ENCODE measurements around the gene CACFD1.
"Not testable (repeated sequence)": the region's sequence is repeated elsewhere in the genome, so short reads cannot be mapped to it uniquely, and the experiment has no call there.

CACFD1 gene

GRCh38 chr9:133441571-133441970 lies 18.2 kb upstream of the CACFD1 start:
- DNase-seq: no peak

DNA sequence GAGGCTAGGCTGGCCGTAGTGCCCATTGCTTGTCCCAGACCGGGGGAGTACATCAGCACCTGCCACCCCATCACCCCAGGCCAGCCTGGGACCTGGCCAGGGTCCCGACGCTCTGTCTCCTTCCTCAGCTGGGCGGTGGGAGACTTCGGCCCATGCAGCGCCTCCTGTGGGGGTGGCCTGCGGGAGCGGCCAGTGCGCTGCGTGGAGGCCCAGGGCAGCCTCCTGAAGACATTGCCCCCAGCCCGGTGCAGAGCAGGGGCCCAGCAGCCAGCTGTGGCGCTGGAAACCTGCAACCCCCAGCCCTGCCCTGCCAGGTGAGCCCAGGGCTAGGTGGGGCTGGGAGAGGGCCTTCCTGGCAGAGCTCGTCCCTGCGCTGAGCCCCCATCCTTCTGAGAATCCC lies 16.5 kb upstream of the CACFD1 start:
- DNase-seq: no peak

GRCh38 chr9:133443982-133444381 lies 15.8 kb upstream of the CACFD1 start:
- DNase-seq: no peak

DNA sequence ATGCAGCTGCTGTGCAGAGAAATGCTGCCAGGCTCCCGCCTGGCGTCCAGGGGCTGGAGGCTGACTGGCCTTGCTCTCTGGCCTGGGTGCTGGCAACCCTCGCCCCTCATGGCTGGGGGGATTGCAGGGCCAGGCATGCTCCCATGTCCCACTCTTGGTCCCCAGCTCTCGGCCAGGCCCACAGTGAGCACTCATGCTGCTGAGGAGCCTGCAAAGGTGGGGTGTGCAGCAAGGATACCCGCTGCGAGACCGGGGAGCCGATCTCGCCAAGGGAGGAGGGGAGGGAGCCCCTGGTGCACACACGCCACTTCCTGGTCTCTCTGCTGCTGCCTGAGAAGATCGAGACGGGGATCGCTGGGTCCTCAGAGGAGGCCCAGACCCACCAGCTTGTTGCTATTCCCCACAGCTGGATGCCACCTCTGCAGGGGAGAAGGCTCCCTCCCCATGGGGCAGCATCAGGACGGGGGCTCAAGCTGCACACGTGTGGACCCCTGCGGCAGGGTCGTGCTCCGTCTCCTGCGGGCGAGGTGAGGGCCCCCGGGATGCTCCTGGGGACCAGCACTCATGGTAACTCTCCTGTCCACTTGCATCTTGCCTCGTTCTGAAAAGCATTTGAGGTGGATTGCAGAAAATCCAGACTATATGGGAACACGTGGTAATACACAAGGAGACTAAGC lies 14.3 kb upstream of the CACFD1 start:
- no peak for DNase-seq

- DNase-seq: no peak
These were observed 11.2 kb upstream of the CACFD1 start for GRCh38 chr9:133448487-133448972.

- no peak for DNase-seq
These were observed 10.0 kb upstream of the CACFD1 start for GRCh38 chr9:133449760-133450159.

DNA sequence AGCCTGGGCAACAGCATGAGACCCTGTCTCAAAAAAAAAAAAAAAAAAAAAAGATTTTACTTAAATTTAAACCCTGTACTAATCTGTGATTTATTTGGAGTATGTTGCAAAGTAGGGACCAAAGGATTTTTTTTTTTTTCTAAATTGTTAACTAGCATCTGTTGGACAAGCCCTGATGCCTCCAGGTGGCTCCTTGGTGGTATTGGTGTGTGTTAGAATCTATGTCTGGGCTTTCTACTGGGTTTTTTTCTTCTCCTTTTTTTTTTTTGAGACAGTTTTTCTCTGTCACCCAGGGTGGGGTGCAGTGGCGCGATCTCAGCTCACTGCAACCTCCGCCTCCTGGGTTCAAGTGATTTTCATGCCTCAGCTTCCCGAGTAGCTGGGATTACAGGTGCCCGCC lies 7.9 kb upstream of the CACFD1 start:
- not testable (repeated sequence) for DNase-seq

- DNase-seq: no peak
These were observed 7.2 kb upstream of the CACFD1 start for GRCh38 chr9:133452562-133452961.

- no peak for DNase-seq
These were observed 6.1 kb upstream of the CACFD1 start for GRCh38 chr9:133453651-133454050.

DNA sequence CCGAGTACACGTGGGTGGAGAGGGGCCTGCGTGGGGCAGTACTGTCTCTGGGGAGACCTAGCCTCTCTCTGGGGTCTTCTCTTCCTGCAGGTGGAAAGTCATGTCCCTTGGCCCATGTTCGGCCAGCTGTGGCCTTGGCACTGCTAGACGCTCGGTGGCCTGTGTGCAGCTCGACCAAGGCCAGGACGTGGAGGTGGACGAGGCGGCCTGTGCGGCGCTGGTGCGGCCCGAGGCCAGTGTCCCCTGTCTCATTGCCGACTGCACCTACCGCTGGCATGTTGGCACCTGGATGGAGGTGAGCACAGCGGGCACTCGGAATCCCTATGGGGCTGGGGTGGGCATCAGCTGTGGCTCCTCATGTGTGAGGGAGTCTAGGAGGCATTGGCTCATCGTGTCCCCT lies 5.5 kb upstream of the CACFD1 start:
- no peak for DNase-seq

GRCh38 chr9:133454943-133455673 lies 4.7 kb upstream of the CACFD1 start:
- no peak for DNase-seq

DNA sequence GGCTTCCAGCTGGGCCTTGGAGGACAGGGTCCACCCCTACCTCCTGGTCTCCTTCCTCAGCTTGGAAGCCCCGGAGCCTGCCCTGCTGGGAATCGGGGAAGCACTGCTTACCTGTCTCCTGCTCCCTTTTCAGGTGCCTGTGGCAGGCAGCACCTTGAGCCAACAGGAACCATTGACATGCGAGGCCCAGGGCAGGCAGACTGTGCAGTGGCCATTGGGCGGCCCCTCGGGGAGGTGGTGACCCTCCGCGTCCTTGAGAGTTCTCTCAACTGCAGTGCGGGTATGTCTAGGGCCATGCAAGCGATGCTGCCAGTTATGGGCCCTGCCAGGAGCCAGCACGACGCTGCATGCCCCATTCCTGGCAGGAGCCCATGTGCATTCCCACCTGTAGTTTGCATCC lies 3.8 kb upstream of the CACFD1 start:
- no peak for DNase-seq

GRCh38 chr9:133456409-133456808 lies 3.4 kb upstream of the CACFD1 start:
- DNase-seq: no peak

- no peak for DNase-seq
These were observed 2.5 kb upstream of the CACFD1 start for GRCh38 chr9:133457233-133457632.

DNA sequence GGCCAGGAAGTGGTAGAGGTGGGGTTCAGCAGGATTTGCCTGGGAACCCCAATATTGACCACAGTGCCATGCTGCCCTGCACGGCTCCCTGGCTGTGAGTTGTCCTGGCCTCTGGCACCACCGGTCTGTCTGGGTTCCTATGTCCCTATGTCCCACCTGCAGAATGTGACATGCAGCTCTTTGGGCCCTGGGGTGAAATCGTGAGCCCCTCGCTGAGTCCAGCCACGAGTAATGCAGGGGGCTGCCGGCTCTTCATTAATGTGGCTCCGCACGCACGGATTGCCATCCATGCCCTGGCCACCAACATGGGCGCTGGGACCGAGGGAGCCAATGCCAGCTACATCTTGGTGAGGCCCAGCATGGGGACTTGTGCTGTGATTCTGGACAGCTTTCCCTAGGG lies 2.0 kb upstream of the CACFD1 start:
- DNase-seq: no peak

GRCh38 chr9:133458643-133459312 lies 1.0 kb upstream of the CACFD1 start:
- no peak for DNase-seq

GRCh38 chr9:133460405-133461175 lies 812 bp downstream of the CACFD1 start:
- DNase-seq: peak; percentile 58

DNA sequence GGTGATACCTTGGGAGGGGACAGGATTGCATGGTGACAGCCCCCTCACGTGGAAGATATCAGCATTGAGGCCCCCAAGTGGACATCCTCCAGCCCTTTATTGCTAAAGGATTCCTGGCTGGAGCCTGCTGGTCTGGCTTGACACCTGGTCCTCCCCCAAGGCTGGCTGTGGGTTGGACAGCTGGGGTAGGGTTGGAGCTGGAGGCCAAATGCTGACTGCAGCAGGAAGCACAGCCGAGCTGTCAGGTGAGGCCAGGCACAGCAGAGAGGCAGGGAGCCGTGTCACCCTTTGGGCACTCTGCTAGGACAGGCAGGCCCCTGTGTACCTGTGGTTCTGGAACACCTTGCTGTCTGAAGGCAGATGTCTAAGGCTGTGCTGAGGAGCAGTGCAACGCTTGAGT lies 2.2 kb downstream of the CACFD1 start:
- no peak for DNase-seq

- no peak for DNase-seq
These were observed 3.6 kb downstream of the CACFD1 start for GRCh38 chr9:133463234-133463863.

DNA sequence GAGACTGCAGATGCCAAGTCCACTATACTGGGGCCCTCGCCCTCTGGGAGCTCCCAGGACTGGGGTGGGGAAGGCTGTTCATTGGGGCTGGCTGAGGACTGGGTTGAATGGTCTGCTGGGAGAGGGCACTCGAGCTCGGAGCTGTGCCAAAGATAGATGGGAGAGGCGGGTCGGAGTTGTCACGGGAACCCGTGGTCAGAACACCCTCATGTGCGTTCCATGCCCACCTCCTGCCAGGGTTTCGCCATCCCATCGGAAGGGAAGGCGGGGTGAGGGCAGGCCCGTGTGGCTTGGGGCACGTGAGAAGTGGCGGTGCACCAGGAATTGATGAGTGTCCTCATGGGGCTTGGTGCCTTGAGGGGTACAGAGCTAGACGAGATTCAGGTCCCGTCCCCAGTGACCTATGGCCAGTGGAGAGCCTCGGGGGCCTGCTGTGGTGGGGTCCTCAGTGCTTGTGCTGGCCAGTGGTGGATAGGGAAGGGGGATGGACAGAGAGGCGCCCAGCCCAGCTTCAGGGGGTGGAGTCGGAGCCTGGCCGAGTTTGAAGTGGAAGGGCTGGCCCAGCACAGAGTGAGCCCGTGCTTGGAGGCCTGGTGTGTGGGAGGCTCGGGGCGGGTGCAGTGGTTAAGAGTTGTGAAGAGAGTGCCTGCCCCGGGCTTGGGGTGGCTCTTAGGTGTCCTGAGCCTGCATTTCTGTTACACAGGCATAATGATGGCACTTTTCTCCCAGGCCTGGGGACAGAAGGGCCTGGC lies 4.3 kb downstream of the CACFD1 start:
- no peak for DNase-seq

DNA sequence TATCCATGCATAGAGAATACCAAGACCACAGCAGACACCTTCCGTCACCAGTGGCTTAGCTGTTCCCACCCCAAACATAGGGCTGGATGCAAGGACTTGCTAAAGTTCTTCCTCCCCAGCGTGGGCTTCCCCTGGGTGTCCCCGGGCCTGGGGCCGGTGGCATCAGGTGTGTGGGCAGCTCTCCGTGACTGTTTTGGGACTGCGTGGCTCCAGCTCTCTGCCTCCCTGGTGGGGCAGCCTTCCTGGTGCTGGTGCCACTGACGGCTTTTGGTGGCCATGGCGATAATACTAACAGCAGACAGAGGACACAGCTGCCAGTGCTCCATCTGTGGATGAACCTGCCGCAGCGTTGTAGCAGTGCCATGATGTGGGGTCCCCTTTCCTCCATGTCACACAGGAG lies 4.9 kb downstream of the CACFD1 start:
- DNase-seq: no peak

- DNase-seq: no peak
These were observed 6.2 kb downstream of the CACFD1 start for GRCh38 chr9:133465984-133466383.

Measured in NCI-H1105 treated with DMSO at 0.1 percent for 48 hours (cell line).